ENCODE data around the gene ZNG1E.
"Not testable (repeated sequence)": the region's sequence is repeated elsewhere in the genome, so short reads cannot be mapped to it uniquely, and the experiment has no call there.

GRCh38 chr9:65676389-65676788 is 661 bp downstream of the ZNG1E start:
- not testable (repeated sequence) for TF ChIP-seq POLR2A (IDR thresholded peaks at IDR 0.05; ENCODE audit: low read length); GATA1 (IDR thresholded peaks at IDR 0.05; ENCODE audit: low read depth, low read length)
